ENCODE measurements around the gene TMED4. TPM values are rescaled to one million over a fixed set of nuclear protein-coding genes. Genes with fewer than 3 reads are reported as not detected.

The TMED4 gene
- total and polyA plus RNA-seq, 2 of the 13 experiments (the other 11 are each of a cell fraction or from before 2014, with no cell fraction given): 81.4 to 109 TPM

DNA sequence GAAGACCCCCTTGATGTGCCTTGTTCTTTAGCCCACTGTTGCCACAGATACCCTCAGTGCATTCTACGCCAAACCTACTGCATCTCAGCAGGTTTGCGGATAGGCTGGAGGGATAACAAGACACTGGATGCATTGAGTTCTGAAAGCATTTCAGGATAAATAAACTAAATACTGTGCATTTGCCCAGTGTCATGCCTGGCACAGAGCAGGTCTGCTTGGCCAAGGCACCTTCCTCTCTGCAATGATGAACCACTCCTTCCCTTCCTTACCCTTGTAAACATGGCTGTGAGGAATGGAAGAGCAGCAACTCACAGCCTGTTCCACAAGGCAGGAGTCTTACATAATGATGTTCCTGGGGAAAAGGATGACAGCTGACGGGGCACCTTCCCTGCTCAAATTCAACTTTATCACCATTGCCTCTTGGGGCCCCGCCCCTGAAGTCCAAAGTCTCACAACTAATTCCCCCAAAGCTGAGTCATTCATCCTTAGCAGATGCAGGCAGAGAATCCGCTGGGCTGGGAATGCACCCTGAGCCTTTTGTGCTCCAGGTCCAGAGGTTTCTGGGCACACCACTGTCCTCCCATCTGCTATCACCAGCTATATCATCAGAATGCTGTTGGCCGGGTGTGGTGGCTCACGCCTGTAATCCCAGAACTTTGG lies 19.9 kb downstream of the TMED4 start (continued):
- TF ChIP-seq ZNF331 (CRISPR knock-in tag; IDR thresholded peaks at IDR 0.05) (peak; percentile 61), ZNF720 (CRISPR knock-in tag; IDR thresholded peaks at IDR 0.05) (no peak), GLI4 (CRISPR knock-in tag; IDR thresholded peaks at IDR 0.05; ENCODE audit: borderline replicate concordance) (no peak), ATF7-NPFF (CRISPR knock-in tag; IDR thresholded peaks at IDR 0.05; ENCODE audit: low read depth) (0 out of 2 replicates have a peak, but pooled peaks have one; percentile 20), ZNF547 (CRISPR knock-in tag; IDR thresholded peaks at IDR 0.05) (no peak), ZBTB43 (CRISPR knock-in tag; conservative IDR thresholded peaks at IDR 0.05) (no peak), ZSCAN9 (CRISPR knock-in tag; IDR thresholded peaks at IDR 0.05; ENCODE audit: borderline replicate concordance) (no peak; the same call in 1 of the 2 replicates), TBP (CRISPR knock-in tag; IDR thresholded peaks at IDR 0.05) (no peak), SIX4 (CRISPR knock-in tag; IDR thresholded peaks at IDR 0.05) (0 out of 2 replicates have a peak, but pooled peaks have one; percentile 36), MLLT10 (CRISPR knock-in tag; IDR thresholded peaks at IDR 0.05) (no peak), MLX (CRISPR knock-in tag; IDR thresholded peaks at IDR 0.05) (no peak), ZNF678 (CRISPR knock-in tag; IDR thresholded peaks at IDR 0.05) (no peak), FLYWCH1 (CRISPR knock-in tag; IDR thresholded peaks at IDR 0.05) (no peak), MEF2D (CRISPR knock-in tag; IDR thresholded peaks at IDR 0.05) (no peak; the same call in 1 of the 2 replicates), ZBTB44 (CRISPR knock-in tag; IDR thresholded peaks at IDR 0.05) (no peak; the same call in 1 of the 2 replicates), ZNF557 (CRISPR knock-in tag; IDR thresholded peaks at IDR 0.05) (no peak), GRHL1 (CRISPR knock-in tag; conservative IDR thresholded peaks at IDR 0.05) (no peak), ARID2 (CRISPR knock-in tag; IDR thresholded peaks at IDR 0.05; ENCODE audit: borderline replicate concordance) (no peak)
- TF ChIP-seq, protein P1, sequence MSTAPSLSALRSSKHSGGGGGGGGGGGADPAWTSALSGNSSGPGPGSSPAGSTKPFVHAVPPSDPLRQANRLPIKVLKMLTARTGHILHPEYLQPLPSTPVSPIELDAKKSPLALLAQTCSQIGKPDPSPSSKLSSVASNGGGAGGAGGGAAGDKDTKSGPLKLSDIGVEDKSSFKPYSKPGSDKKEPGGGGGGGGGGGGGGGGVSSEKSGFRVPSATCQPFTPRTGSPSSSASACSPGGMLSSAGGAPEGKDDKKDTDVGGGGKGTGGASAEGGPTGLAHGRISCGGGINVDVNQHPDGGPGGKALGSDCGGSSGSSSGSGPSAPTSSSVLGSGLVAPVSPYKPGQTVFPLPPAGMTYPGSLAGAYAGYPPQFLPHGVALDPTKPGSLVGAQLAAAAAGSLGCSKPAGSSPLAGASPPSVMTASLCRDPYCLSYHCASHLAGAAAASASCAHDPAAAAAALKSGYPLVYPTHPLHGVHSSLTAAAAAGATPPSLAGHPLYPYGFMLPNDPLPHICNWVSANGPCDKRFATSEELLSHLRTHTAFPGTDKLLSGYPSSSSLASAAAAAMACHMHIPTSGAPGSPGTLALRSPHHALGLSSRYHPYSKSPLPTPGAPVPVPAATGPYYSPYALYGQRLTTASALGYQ (CRISPR knock-in tag; IDR thresholded peaks at IDR 0.05): no peak
- TF ChIP-seq, protein P2, sequence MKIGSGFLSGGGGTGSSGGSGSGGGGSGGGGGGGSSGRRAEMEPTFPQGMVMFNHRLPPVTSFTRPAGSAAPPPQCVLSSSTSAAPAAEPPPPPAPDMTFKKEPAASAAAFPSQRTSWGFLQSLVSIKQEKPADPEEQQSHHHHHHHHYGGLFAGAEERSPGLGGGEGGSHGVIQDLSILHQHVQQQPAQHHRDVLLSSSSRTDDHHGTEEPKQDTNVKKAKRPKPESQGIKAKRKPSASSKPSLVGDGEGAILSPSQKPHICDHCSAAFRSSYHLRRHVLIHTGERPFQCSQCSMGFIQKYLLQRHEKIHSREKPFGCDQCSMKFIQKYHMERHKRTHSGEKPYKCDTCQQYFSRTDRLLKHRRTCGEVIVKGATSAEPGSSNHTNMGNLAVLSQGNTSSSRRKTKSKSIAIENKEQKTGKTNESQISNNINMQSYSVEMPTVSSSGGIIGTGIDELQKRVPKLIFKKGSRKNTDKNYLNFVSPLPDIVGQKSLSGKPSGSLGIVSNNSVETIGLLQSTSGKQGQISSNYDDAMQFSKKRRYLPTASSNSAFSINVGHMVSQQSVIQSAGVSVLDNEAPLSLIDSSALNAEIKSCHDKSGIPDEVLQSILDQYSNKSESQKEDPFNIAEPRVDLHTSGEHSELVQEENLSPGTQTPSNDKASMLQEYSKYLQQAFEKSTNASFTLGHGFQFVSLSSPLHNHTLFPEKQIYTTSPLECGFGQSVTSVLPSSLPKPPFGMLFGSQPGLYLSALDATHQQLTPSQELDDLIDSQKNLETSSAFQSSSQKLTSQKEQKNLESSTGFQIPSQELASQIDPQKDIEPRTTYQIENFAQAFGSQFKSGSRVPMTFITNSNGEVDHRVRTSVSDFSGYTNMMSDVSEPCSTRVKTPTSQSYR (CRISPR knock-in tag; IDR thresholded peaks at IDR 0.05; ENCODE audit: borderline replicate concordance): no peak
